GM18517 (cell line): ENCODE measurements around the gene SOST.

Experiments
- ATAC-seq: cut with Tn5 transposase; IDR thresholded peaks from one replicate; pipeline ENCODE4 v1.9.1; 2021; ENCODE audit warnings: mild to moderate bottlenecking, moderate library complexity; ENCODE audit not compliant: unreplicated experiment

The SOST gene

DNA sequence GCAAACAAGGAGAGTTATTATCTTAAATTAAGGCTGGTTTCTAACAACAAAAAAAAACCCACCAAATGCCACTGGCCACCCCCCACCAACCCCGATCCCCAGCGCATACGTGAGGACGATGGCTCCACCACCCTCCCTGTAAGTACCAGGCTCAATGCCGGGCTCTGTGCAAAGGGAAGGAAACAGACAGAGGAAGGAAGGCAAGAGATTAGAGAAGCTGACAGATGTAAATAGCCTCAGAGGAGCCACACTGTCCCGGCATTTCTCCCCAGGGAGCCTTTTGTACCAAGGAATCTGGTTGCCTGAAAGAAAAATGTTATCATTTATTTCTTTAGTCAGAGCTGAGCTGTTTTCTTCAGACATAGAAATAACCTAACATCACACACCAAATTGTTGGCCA is 13.1 kb downstream of the SOST start:
- ATAC-seq: no peak

DNA sequence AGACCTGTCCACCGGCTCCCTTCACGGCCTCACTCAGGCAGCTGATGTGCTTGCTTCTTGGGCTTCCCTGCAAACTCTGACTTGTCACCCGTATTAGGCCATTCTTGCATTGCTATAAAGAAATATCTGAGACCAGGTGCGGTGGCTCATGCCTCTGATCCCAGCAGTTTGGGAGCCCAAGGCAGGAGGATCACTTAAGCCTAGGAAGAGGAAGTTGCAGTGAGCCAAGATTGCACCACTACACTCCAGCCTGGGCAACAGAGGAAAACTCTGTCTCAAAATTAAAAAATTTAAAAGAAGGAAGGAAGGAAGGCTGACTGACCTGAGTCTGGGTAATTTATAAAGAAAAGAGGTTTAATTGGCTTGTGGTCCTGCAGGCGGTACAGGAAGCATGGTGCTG is 17.0 kb downstream of the SOST start:
- no peak for ATAC-seq

DNA sequence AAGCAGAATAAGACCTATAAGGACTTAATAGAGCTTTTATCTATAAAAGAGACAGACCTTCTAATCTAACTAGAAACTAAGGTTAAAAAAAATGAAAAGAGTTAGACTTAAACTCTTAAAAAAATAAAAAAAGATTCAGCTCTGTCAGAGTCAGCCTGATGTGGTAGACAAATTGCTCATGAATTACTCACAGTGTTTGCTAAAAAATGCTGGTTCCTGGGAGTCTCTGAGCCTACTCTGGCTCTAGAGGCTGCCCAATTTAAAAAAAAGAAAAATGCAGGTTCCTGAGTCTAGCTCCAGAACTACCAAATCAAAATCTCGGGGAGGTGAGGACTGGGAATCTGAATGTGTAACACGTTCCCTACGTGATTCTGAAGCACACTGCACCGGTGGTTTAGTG is 18.1 kb downstream of the SOST start:
- no peak for ATAC-seq

DNA sequence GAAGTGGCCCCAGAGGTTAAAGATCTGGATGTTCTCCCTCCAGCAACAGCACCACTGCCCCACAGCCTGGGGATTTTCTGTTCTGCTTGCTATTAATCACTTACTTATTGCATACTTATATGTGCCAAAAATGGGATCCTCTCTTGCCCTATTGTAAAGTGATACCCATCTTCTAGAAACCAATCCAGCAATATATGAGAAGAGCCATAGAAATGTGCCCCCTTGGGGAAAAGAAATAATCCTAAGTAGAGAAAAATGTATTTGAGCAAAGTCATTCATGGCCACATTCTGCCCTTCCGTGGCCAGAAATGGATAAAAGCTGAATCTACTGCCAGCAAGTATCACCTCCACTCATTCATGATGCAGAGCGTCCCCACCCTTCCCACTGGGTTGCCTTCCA is 20.9 kb downstream of the SOST start:
- ATAC-seq: no peak

DNA sequence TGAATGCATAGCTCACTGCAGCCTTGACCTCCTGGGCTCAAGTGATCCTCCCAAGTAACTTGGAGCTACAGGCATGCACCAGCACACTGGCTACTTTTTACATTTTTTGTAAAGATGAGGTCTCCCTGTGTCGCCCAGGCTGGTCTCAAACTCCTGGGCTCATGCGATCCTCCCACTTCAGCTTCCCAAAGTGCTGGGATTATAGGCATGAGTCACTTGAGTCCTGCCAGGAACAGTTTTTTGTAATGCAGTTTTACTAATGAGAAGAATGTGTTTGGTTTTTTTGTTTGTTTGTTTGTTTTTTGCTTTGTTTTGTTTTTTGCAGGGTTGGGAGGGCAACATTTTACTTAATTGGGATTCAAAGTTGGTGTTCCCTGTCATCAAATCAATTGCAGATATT is 22.2 kb downstream of the SOST start:
- no peak for ATAC-seq

DNA sequence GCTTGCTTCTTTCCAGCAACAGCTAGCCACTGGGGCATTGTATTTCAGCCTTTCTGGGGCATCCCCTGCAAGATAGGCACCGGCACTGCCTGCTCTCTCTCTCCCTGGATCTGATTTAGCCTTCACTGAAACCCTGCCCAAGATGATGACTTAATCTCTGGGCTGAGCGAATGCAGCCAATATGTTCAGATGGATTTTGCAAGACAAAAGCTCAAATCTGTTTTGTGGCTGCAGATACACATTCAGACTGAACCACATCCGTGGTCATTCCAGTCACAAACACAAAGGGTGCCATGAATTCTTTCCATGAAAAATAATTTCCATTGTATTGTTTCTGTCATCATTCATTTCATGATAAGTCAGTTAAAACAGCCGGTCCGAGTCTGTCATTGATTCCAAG is 24.2 kb downstream of the SOST start:
- no peak for ATAC-seq

DNA sequence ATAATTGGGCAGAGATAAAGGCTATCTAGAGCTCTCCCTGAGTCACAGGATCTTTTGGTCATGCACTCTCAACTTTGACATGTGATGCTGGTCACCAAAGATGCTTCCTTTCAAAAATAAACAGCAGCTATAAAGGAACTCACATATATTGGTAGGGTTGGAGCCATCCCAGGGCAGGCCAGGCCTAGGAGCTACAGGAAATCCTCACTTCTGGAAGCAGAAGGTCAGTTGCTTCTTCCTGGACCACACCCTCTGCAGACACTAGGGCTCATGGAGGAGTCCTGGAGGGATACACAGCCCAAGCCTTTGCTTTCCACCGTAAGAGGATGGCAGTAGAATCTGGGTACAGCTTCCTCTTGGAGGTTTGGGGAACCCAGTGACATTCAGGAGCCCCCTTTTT is 24.6 kb downstream of the SOST start:
- ATAC-seq: no peak

DNA sequence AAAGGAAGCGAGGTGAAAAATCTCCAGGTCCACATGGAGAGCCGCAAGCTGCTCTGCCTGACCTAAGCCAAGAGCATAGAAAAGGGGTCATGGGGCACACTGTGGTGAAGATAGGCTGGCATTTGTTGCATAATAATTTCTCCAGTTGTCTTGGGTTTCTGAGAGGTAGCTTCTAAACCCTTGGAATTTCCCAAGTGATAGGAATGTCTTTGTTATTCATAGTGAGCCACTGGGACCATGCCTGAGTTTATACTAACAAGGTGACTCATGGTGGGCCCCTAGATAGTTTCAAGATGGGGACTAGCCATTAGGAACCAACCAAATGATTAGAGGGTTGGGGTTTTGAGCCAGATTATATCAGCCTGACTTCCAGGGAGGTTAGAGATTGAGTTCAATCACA is 25.6 kb downstream of the SOST start:
- no peak for ATAC-seq

DNA sequence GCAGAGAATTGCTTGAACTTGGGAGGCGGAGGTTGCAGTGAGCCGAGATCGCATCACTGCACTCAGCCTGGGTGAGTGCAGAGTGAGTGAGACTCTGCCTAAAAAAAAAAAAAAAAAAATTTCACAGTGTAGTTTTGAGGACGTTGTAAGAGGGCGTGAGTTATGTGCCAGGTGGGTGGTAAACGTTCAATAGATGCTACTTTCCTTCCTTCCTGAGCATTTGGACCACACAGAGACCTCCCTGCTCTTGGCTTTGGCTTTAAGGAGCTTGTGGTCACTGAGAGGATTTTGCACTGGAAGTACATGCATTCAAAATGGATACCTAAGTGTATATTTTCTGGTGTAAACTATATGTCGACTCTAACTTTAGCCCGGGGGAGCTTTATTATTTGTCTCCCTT is 30.5 kb downstream of the SOST start:
- ATAC-seq: no peak

DNA sequence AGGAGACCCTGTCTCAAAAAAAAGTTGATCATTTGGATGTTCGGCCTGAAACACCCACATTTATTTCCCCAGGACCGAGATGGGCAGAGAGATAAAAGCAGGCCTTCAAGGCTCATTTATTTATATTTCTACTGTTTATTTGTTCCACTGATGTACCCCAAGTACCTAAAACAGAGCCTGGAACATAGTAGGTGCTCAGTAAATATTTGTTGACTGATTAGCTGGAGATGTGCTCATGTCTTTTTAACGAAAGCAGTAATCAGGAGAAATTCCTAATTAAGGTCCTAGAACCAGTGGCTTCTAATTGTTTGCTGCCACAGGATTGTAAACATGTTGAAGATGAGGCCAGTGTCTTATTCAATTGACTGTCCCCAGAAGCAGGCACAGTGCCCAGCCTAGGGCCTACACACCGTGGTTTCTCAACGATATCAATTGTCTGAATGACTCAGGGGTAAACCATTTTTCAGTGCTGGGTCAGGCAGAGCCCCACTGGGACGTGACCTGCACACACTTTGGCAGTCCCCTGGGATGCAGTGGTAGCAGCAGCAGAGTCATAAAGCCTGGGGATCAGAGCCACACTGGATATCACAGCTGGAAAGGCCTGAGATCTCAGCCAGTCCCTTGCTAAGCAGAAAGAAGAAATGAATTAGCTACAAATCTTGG is 34.8 kb downstream of the SOST start:
- no peak for ATAC-seq

DNA sequence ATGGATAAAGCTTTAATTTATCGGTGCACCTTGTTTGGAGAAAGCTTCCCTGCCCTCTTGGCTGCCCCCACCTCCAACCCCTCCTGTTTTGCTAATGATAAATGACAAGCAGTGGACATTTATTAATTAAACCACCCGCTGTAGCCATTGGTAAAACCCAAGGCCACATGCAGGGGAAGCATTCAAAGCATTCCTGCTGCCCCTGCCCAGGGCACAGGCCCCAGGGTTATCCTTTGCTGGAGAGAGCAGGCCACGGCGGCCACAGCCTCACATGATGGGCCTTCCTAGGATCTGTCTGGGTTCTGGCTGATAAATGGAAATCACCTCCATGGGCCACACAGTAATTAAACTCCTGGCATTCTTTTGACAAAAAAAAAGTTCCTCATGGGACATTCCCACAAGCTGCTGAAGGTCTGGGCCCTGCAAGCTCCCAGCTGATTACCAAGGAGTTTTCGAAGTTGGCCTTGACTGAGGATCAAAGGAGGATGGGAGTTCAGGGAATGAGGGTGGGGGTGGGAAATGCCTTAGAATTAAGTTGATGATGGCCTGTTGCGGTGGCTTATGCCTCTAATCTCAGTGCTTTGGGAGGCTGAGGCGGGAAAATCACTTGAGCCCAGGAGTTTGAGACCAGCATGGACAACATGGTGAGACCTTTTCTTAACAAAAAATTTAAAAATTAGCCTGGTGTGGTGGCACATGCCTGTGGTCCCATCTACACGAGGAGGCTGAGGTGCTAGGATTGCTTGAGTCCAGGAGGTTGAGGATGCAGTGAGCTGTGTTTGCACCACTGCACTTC is 35.5 kb downstream of the SOST start:
- ATAC-seq: no peak

DNA sequence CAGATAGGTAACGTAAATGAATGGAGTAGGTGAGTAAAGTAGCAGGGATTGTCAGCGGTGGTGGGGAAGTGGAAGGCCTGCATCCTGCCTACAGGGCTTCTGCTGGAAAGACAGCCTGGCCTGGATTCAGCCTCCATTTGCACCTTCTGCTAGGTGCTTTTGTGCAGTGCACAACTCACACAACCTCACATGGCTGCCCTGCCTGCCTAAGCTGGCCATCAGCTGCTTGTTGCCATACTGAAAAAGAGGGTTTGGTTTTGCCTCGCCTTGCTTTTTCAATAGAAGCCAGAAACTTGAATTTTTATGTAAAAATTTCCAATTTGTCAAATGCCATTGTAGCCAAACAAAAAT is 36.3 kb downstream of the SOST start:
- ATAC-seq: no peak

DNA sequence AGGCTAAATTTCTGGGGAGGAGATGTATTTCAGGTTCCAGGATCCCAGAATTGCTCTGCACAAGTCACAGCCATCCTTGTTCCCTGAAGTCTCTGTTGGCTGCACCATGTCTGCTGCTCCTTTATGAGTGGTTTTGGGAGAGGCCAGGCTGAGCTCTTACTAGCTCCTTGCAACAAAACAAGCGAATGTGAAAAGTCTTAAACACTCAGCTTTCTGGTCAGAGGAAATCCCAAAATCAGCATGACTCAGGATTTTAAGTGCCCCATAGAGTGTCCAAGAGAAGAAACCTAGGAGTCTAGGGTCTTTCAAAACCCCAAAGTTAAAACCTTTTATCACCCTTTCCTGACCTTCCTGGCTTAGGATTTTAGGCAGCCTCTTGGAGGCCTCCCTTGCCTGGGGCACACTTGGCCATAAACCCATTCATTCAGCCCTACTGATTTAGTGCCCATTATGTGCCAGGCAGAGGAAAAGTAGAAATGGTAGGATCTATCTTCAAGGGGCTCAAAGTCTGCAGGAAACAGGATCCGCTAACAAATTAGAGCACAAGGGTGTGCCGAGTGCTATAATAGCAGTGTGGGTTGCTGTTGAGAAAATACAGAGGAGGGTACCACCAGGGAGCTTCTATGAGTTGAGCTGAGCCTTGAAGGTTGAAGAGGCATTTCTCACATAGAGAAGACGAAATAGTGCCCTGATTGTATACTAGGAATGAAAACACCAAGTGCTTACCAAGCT is 36.9 kb downstream of the SOST start:
- no peak for ATAC-seq

DNA sequence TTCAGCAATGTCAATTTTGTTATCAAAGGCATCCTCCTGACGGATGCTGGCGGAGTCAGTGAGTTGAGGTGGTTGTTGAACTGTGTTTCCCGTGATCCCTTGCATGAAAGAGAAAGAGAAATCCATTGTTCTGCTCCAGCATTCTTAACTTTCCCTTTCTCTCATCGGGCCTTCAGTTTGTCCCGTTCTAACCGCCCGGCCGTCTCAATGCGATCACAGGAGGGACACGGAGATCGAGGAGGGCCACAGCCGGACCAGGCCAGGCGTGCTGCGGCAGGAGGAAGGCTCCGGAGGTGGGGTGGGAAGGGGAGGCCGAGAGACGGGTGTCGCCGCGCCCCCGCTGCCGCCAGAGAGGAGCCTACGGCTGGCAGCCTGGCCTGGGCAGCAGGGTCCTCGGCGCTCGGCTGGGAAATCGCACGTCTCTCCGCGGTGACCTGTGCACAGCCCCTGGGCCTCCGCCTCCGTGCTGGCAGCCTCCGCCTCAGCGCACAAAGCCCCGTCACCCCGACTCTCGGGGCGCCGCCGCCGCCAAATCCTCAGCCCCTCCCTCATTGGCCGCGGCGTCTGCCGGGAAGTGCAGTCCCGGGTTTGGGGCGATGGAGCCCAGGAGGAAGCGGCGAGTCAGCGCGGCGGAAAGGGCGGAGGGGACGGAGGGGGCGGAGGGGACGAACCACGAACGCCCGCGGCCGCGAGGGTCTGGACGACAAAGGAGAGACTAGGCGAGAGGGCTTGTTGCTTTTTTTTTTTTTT is 38.1 kb downstream of the SOST start:
- no peak for ATAC-seq

DNA sequence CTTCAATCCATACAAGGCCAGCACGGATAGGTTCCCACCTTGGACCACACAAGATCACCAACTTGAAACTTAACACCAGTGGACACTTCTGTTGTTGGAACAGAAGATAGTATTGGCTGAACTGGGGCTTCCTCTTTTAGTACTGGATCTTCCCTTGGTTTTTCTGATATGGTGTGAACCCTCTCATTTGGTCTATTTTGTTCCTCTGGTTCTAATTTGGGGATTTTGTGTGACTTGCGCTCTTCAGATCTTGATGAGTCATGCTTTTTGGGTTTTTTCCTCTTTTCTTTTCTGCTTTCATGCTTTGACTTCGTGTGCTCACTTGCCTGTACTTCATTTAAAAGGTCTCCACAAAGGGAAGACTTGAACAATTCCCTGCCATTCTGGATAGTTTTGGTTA is 39.0 kb downstream of the SOST start:
- no peak for ATAC-seq

DNA sequence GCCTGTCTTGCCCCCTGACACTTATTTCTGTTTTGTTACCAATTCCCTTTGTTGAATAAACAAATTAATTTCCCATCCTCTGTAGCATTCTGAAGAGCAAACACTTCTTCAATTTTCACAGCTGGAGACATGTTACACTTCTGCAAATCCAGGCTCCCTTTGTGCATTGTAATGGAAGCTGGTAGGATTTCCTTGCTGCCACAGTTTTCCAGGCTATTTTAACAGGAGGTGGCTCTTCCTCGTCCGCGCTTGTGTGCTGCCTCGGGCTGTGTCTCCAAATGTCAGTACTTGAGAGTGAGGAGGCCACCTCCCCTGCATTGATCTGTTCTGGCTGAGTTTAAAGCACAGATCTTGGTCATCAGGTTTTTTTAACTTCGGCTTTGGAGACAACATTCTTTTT is 40.0 kb downstream of the SOST start:
- ATAC-seq: no peak

DNA sequence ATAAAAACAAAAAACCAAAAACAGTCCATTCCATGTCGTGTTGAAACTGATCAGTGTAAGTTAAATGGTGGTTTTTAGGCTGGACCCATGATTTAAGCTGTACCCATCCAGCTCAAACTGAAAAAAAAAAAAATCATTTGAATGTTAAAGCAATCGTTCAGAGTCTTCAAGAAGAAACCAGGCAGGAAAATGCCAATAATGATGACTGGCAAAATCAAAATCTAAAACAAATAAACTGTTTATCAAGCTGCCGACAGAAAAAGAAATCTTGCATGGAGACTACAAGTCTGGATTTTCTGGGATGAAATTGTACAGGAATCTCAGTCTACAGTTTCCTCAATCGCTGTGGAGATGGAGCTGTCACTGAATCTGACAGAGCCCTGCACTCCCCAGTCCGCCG is 40.7 kb downstream of the SOST start:
- no peak for ATAC-seq

DNA sequence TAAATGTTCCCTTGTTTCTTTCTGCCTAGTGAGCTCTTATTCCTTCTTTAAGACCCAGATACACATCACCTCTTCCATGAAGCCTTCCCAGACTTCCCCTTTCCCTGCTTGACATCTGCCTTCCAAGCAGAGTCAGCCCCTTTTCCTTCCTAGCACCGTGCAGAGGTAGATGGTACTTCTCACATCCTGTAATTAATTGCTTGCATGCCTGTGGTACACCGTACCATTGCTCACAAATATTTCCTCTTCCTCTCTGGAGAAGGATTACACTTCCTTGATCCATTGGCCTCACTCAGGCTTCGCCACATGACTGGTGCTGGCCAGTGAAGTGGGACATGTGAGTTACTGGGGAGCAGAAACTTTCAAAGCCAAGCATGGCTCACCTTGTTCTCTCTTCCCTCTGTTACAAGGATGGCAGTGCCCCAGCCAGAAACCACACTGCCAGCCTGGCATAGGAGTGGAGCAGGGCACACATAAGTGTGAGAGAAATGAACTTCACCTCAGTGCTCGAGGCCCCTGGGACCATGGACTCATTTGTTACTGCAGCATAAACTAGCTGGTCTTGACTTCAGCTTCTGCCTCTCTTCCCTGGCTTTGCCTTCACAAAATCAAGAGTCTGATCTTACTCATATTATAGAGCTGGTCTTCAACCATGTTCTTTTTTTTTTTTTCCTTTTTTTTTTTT is 44.0 kb downstream of the SOST start:
- ATAC-seq: no peak

DNA sequence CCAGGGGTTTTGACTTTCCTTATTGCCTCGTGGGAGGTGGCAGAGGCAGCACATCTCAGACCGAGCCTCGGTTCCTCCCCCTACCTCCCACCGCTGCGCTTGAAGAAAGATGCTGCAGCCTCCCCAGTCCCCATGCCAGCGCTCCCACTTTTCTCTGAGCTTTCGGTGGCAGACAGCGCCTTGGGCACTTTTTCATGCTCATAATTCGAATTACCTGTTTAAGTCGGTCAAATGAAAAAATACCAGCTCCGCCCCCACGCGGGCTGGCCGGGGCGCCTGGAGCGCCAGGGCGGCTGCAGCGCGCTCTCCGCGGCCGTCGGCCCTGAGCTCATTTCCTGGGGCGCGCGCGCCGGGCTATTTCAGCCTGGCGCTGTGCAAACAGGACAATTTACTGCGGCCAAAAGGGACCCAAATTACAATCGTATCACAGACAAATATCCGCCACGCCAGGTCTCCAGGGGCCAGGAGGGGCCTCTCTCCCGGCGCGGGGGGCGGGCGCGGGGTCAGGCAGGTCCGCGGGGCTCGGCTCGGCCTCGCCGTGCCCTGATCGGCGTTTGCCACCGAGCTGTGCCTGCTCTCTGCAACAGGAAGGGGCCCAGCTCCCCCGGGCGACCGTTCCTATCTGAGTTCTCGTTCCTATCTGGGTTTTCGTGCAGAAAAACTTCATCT is 45.0 kb downstream of the SOST start:
- ATAC-seq: no peak

DNA sequence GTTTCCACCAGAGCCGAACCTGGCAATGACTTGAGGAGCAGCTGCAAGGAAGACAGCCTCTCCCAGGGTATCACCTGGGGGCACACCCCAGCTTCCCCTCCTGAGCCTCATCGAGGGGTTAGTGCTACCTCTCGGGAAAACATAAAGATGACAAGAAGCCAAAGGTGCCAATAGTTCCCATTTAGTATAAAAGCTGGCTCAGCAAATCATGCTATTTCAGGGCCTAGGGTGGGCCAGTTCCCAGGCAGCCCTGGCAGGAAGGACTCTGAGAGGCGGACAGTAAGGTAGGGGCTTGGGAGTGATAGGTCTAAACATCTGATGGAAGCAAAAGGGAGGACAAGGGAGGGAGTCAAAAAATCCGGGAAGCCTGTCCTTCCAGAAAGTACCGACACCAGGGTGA is 46.2 kb downstream of the SOST start:
- ATAC-seq: no peak
